Liver (tissue), 9 donors: ENCODE results near the gene EHBP1. TPM values are rescaled to one million over a fixed set of nuclear protein-coding genes. Genes with fewer than 3 reads are reported as not detected.

Source experiments
- DNase-seq: peaks from one replicate; pipeline ENCODE4 v3.0.0-alpha.2; 2017; ENCODE audit warnings: low spot score
- H3K27ac ChIP-seq, 2 donors: one replicate each; pipeline ENCODE4 v1.7.0; 2013; ENCODE audit warnings: inconsistent platforms in 2 of 2, low read length in 2 of 2, control low read depth in 1 of 2, low read depth in 1 of 2, mild to moderate bottlenecking in 1 of 2
- H3K27me3 ChIP-seq, 4 donors: one replicate each; pipeline versions ENCODE4 v1.6.1 to v1.7.0; 2013; ENCODE audit warnings: low read length in 3 of 4, inconsistent platforms in 1 of 4, mild to moderate bottlenecking in 1 of 4, moderate library complexity in 1 of 4; ENCODE audit not compliant: control insufficient read depth in 4 of 4, insufficient read depth in 4 of 4
- H3K36me3 ChIP-seq, 4 donors: one replicate each; pipeline versions ENCODE4 v1.6.1 to v1.7.0; 2013; ENCODE audit warnings: low read length in 3 of 4, mild to moderate bottlenecking in 3 of 4, low read depth in 1 of 4, moderate library complexity in 1 of 4; ENCODE audit not compliant: control insufficient read depth in 4 of 4, insufficient read depth in 3 of 4
- H3K4me1 ChIP-seq, 4 donors: one replicate each; pipeline versions ENCODE4 v1.6.1 to v1.7.0; 2013; ENCODE audit warnings: low read length in 3 of 4, mild to moderate bottlenecking in 3 of 4, moderate library complexity in 1 of 4; ENCODE audit not compliant: control insufficient read depth in 4 of 4, insufficient read depth in 4 of 4
- H3K4me3 ChIP-seq, 3 donors: one replicate each; pipeline versions ENCODE4 v1.6.1 to v1.7.0; 2013; ENCODE audit warnings: low read length in 3 of 3, control low read depth in 1 of 3, low read depth in 1 of 3, mild to moderate bottlenecking in 1 of 3
- H3K9ac ChIP-seq, 2 donors: one replicate each; pipeline ENCODE4 v1.7.0; 2013; ENCODE audit warnings: low read length in 2 of 2, mild to moderate bottlenecking in 2 of 2, moderate library complexity in 2 of 2, control low read depth in 1 of 2, low read depth in 1 of 2
- H3K9me3 ChIP-seq, 4 donors: one replicate each; pipeline versions ENCODE4 v1.6.1 to v1.7.0; 2013; ENCODE audit warnings: low read length in 3 of 4; ENCODE audit not compliant: control insufficient read depth in 4 of 4
- ATF3 ChIP-seq: IDR thresholded peaks from 2 replicates; pipeline ENCODE4 v1.6.1; 2016; ENCODE audit warnings: antibody characterized with exemption
- CTCF ChIP-seq: fragments of 150-350 bp; IDR thresholded peaks from 2 replicates; pipeline ENCODE4 v1.5.1; 2017; ENCODE audit warnings: improper control_type of control experiment, low read depth, low read length; ENCODE audit not compliant: missing input control
- EGR1 ChIP-seq, 2 donors: IDR thresholded peaks; 2 replicates each; pipeline ENCODE4 v1.6.1; 2016 to 2018; ENCODE audit warnings: antibody characterized with exemption in 2 of 2, low read depth in 2 of 2
- FOXA1 ChIP-seq: IDR thresholded peaks from 2 replicates; pipeline ENCODE4 v1.6.1; 2016; ENCODE audit warnings: antibody characterized with exemption
- FOXA2 ChIP-seq: IDR thresholded peaks from 2 replicates; pipeline ENCODE4 v1.6.1; 2016; ENCODE audit warnings: antibody characterized with exemption
- HNF4A ChIP-seq, 2 donors: conservative IDR thresholded peaks; 2 replicates each; pipeline ENCODE4 v1.6.1; 2016; ENCODE audit warnings: antibody characterized with exemption in 2 of 2, mild to moderate bottlenecking in 2 of 2
- HNF4G ChIP-seq: IDR thresholded peaks from 2 replicates; pipeline ENCODE4 v1.6.1; 2016; ENCODE audit warnings: antibody characterized with exemption
- JUND ChIP-seq, 2 donors: IDR thresholded peaks; 2 replicates each; pipeline ENCODE4 v1.6.1; 2016; ENCODE audit warnings: antibody characterized with exemption in 2 of 2
- MAX ChIP-seq: IDR thresholded peaks from 2 replicates; pipeline ENCODE4 v1.6.1; 2016; ENCODE audit warnings: antibody characterized with exemption
- RAD21 ChIP-seq, 2 donors: IDR thresholded peaks; 2 replicates each; pipeline ENCODE4 v1.6.1; 2016; ENCODE audit warnings: antibody characterized with exemption in 2 of 2, mild to moderate bottlenecking in 2 of 2
- RXRA ChIP-seq, 2 donors: IDR thresholded peaks; 2 replicates each; pipeline ENCODE4 v1.6.1; 2017 to 2018; ENCODE audit warnings: antibody characterized with exemption in 2 of 2, mild to moderate bottlenecking in 1 of 2
- SP1 ChIP-seq: IDR thresholded peaks from 2 replicates; pipeline ENCODE4 v1.6.1; 2018; ENCODE audit warnings: antibody characterized with exemption, mild to moderate bottlenecking
- TAF1 ChIP-seq: conservative IDR thresholded peaks from 2 replicates; pipeline ENCODE4 v1.6.1; 2016; ENCODE audit warnings: antibody characterized with exemption, mild to moderate bottlenecking
- YY1 ChIP-seq: IDR thresholded peaks from 2 replicates; pipeline ENCODE4 v1.6.1; 2016; ENCODE audit warnings: antibody characterized with exemption, mild to moderate bottlenecking
- WGBS: extraction: QIAGEN DNeasy Blood & Tissue Kit; methylation state at CpG from one replicate; pipeline ENCODE4 v1.1.7; 2013; 5-methylcytosine and 5-hydroxymethylcytosine counted together
- polyA plus RNA-seq, 2 donors: library from polyadenylated mRNA; stranded (reverse) in 1 of 2; unstranded in 1 of 2; fragments of 200-250 nt in 1 of 2; fragments of >200 nt in 1 of 2; fragmentation: Nextera tagmentation in 1 of 2; extraction: Ambion mirVana in 1 of 2; gene quantifications; one replicate each; pipeline versions ENCODE4 v1.2.1 to v1.2.3, GENCODE V29; 2013 to 2015
- total RNA-seq, 2 donors: library from RNA; depleted of rRNA; stranded (reverse); fragments of >200 nt; gene quantifications; one replicate each; pipeline ENCODE4 v1.2.3, GENCODE V29; 2014
- TF ChIP-seq, protein P1 (sequence below): IDR thresholded peaks from 2 replicates; pipeline ENCODE4 v1.6.1; 2016; ENCODE audit warnings: antibody characterized with exemption, mild to moderate bottlenecking
- TF ChIP-seq, protein P2 (sequence below): IDR thresholded peaks from 2 replicates; pipeline ENCODE4 v1.6.1; 2016; ENCODE audit warnings: antibody characterized with exemption
- donor health status: healthy.
- donor health status: healthy.
- donor health status: healthy.
- donor health status: healthy.
- donor health status: healthy.

EHBP1 gene
- total and polyA plus RNA-seq, 4 donors, result 16.6 to 85.8 (median 24.4) TPM

DNA sequence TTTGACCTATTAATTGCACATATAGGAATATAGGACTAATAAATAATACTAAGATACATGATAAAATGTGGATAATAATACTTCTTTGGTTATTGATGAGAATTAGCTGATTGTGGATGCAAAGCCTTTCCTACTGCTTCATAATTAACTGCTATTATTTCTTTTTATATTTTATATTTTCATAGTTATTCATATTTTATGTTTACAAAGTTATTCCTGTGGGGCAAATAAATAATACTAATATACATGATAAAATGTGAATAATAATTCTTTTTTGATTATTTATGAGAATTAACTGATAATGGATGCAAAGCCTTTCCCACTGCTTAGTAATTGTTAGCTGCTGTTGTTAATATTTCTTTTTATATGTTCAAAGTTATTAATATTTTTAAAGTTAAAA is 146.7 kb downstream of the EHBP1 start:
- Histone ChIP-seq H3K36me3 (peaks cover 1 to 26% (median 22%) of the 10 kb centered on the region in 4 donors), H3K27ac (no peak overlapping the region), H3K9me3 (no peaks in the 10 kb centered on the region), H3K9ac (no peak overlapping the region), H3K4me1 (no peaks in the 10 kb centered on the region), H3K4me3 (no peak overlapping the region), H3K27me3 (no peaks in the 10 kb centered on the region)
- TF ChIP-seq RAD21 (IDR thresholded peaks at IDR 0.05), result no peak
- TF ChIP-seq TAF1, result no peak
- no peak for TF ChIP-seq SP1
- no peak for TF ChIP-seq FOXA1
- TF ChIP-seq, protein P1, sequence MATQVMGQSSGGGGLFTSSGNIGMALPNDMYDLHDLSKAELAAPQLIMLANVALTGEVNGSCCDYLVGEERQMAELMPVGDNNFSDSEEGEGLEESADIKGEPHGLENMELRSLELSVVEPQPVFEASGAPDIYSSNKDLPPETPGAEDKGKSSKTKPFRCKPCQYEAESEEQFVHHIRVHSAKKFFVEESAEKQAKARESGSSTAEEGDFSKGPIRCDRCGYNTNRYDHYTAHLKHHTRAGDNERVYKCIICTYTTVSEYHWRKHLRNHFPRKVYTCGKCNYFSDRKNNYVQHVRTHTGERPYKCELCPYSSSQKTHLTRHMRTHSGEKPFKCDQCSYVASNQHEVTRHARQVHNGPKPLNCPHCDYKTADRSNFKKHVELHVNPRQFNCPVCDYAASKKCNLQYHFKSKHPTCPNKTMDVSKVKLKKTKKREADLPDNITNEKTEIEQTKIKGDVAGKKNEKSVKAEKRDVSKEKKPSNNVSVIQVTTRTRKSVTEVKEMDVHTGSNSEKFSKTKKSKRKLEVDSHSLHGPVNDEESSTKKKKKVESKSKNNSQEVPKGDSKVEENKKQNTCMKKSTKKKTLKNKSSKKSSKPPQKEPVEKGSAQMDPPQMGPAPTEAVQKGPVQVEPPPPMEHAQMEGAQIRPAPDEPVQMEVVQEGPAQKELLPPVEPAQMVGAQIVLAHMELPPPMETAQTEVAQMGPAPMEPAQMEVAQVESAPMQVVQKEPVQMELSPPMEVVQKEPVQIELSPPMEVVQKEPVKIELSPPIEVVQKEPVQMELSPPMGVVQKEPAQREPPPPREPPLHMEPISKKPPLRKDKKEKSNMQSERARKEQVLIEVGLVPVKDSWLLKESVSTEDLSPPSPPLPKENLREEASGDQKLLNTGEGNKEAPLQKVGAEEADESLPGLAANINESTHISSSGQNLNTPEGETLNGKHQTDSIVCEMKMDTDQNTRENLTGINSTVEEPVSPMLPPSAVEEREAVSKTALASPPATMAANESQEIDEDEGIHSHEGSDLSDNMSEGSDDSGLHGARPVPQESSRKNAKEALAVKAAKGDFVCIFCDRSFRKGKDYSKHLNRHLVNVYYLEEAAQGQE, result no peak
- TF ChIP-seq HNF4G, result no peak
- no peak for TF ChIP-seq HNF4A (conservative IDR thresholded peaks at IDR 0.05)
- no peak for TF ChIP-seq YY1
- no peak for TF ChIP-seq ATF3
- no peak for TF ChIP-seq EGR1 (IDR thresholded peaks at IDR 0.05; ENCODE audit: low read depth in 2 of 2)
- no peak for DNase-seq

GRCh38 chr2:62854600-62855514 is 149.3 kb downstream of the EHBP1 start:
- TF ChIP-seq CTCF, result no peak
- no peak for TF ChIP-seq EGR1 (IDR thresholded peaks at IDR 0.05; ENCODE audit: low read depth in 2 of 2)
- no peak for TF ChIP-seq RXRA (IDR thresholded peaks at IDR 0.05)
- TF ChIP-seq FOXA1, result no peak
- no peak for TF ChIP-seq MAX
- TF ChIP-seq, protein P2, sequence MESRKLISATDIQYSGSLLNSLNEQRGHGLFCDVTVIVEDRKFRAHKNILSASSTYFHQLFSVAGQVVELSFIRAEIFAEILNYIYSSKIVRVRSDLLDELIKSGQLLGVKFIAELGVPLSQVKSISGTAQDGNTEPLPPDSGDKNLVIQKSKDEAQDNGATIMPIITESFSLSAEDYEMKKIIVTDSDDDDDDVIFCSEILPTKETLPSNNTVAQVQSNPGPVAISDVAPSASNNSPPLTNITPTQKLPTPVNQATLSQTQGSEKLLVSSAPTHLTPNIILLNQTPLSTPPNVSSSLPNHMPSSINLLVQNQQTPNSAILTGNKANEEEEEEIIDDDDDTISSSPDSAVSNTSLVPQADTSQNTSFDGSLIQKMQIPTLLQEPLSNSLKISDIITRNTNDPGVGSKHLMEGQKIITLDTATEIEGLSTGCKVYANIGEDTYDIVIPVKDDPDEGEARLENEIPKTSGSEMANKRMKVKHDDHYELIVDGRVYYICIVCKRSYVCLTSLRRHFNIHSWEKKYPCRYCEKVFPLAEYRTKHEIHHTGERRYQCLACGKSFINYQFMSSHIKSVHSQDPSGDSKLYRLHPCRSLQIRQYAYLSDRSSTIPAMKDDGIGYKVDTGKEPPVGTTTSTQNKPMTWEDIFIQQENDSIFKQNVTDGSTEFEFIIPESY, result no peak
- TF ChIP-seq, protein P1, result no peak
- TF ChIP-seq TAF1, result no peak
- TF ChIP-seq RAD21 (IDR thresholded peaks at IDR 0.05), result no peak
- no peak for TF ChIP-seq YY1
- TF ChIP-seq SP1, result no peak
- TF ChIP-seq HNF4A (conservative IDR thresholded peaks at IDR 0.05), result no peak
- TF ChIP-seq FOXA2, result no peak
- TF ChIP-seq JUND (IDR thresholded peaks at IDR 0.05), result no peak
- 98% methylated on average over 14 of the region's 14 CpGs for WGBS
- no peak overlapping the region for H3K9ac ChIP-seq
- DNase-seq, result no peak
- H3K27me3 ChIP-seq, result no peaks in the 10 kb centered on the region
- H3K4me1 ChIP-seq, result no peaks in the 10 kb centered on the region
- H3K9me3 ChIP-seq, result no peaks in the 10 kb centered on the region
- H3K27ac ChIP-seq, result no peak overlapping the region
- H3K4me3 ChIP-seq, result no peak overlapping the region
- peaks cover 0 to 31% (median 27%) of the 10 kb centered on the region in 4 donors for H3K36me3 ChIP-seq
